ENCODE measurements around the gene NRDC.

The NRDC gene

DNA sequence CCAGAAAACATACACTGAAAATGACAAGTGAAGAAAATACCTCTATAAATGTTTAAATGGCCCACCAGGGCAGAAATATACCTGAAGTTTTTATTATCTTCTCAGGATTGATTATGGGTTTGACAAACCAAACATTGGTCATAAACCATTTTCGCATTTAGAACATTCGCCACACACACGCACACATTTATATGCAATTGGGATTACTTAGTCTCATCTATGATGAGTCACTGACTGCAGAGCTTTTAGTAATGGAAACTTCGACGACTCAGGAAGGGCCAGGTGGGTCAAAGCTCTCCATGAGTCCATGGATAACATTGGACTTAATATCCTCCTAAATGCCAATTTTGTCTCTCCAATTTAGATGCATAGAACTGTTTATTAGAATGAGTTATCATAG, 16.9 kb downstream of the NRDC start:
- TF ChIP-seq, protein P1, sequence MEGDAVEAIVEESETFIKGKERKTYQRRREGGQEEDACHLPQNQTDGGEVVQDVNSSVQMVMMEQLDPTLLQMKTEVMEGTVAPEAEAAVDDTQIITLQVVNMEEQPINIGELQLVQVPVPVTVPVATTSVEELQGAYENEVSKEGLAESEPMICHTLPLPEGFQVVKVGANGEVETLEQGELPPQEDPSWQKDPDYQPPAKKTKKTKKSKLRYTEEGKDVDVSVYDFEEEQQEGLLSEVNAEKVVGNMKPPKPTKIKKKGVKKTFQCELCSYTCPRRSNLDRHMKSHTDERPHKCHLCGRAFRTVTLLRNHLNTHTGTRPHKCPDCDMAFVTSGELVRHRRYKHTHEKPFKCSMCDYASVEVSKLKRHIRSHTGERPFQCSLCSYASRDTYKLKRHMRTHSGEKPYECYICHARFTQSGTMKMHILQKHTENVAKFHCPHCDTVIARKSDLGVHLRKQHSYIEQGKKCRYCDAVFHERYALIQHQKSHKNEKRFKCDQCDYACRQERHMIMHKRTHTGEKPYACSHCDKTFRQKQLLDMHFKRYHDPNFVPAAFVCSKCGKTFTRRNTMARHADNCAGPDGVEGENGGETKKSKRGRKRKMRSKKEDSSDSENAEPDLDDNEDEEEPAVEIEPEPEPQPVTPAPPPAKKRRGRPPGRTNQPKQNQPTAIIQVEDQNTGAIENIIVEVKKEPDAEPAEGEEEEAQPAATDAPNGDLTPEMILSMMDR (IDR thresholded peaks at IDR 0.05) = no peak

DNA sequence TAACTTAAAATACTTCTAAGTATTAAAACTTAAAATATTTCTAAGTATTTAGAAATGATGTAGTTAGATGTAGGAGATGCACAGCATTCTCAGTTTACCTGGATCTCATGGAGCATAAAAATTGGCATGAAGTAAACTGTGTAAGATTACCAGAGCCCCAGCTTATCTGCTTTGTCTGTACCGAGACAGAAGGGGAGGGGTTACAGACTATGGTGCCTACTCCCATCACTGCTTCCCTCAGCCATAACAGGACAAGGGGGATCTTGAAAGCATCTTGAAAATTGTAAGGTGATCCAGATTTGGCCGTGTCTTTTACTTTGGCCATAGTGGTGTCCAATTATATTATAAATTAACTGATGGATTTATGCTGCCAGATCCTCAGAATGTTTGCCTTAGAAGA, 18.8 kb downstream of the NRDC start:
- TF ChIP-seq, protein P1 (IDR thresholded peaks at IDR 0.05) = no peak

DNA sequence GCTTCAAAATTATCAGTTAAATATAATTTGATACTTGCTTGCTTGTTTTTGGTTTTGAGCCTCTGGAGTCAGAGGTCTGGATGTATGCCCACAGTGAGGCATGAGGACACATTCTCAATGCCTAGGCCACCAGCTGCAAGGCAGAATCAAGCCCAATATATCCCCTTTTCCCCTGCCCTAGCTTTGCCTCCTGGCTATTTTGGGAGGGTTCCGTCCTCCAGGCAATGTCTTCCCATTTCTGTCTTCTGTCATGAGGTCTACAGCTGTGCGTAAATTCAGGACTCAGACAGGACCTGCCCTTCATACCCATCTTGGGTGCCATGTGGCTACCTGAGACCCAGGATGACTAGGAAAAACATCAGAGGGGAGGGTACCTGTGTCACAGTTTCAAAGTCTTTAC, 19.2 kb downstream of the NRDC start:
- TF ChIP-seq, protein P1 (IDR thresholded peaks at IDR 0.05) = no peak

DNA sequence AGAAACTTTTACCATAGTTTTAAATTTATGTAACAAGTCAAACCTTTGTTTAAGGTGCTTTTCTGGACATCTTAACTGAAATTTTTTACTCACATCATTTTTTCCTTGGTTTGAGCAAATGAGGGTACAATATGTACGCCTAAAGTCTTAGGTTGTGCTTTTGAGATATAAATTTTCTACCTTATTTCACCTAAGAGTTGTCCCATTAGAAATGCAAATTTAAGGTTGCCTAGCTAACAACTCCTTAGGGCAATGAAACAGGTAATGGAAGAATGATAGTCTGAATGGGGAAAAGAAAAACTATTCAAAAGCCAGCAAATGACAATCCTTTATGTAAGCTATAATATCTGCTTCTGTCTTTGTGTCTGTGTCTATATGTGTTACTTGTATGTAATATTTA, 19.6 kb downstream of the NRDC start:
- TF ChIP-seq, protein P1 (IDR thresholded peaks at IDR 0.05) = no peak

DNA sequence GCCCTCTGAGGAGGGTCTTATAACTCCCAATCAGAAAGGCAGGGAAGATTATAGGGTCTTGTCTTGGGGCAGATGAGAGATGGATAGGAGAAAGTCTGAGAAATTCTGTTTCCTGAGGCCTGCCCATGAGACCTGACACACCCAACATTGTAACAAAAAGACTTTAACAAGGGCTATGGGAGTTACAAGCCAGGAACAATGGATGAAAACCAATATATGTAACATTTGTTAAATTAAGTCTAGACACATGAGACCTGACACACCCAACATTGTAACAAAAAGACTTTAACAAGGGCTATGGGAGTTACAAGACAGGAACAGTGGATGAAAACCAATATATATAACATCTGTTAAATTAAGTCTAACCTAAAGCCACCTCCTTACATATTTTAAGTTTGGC, 21.8 kb downstream of the NRDC start:
- TF ChIP-seq, protein P1 (IDR thresholded peaks at IDR 0.05) = no peak

DNA sequence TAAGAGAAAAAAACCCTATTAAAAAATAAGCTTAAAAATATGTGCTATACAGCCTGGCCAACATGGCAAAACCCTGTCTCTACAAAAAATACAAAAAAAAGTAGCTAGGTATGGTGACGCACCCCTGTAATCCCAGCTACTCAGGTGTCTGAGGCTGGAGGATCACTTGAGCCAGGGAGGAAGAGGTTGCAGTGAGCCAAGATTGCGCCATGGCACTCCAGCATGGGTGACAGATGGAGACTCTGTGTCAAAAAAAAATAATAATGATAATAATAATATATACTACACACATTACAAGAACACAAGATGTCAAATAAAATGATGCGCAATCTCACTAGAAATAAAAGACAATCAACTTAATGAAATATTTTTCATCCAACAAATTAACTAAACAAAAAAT, 22.9 kb downstream of the NRDC start:
- TF ChIP-seq, protein P1 (IDR thresholded peaks at IDR 0.05) = no peak

DNA sequence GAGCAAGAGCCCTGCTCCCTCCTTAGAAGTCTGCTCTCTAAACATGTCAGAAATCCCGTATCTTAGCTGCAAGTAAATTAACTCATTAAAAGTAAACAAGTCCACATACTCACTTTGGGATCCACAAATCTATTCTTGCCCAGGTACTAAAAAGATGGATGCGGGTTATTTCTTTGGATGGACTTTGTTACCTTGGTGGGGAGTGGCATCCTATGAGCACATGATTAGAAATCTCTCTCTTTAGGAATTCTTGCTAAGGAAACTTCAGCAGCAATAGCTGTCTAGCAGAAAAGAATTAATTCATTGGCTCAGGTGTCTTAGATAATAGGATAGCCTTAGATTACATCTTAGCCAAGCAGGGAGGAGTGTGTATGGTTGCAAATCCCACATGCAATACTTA, 25.2 kb downstream of the NRDC start:
- TF ChIP-seq, protein P1 (IDR thresholded peaks at IDR 0.05) = no peak

DNA sequence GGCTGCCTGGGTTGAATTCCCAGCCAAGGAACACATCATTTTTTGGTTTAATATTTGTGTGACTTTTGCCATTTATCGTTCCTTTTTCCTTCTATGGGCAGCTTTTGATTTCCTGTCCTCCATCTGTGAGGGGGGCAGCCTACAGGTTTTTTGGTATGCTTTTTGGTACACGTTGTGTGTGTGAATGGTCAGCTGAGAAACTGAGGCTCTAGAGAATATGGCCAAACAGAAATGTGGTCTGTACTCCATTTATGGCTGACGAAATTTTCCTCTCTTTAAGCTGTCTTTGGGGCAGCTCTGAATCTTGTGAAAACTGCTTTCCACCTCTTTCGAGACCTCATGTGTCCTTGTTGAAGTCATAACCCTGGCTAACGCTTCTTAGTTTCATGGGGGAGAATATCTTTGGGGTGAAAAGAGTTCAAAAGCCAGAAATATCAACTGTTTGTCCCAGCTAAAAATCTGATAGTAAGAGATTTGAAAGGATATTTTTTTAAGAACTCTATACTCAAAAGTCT, 26.6 kb downstream of the NRDC start:
- TF ChIP-seq, protein P1 (IDR thresholded peaks at IDR 0.05) = no peak

Measured in LNCAP (cell line).